Osteocyte (in vitro differentiated cells): ENCODE measurements around the gene NID2. TPM values are rescaled to one million over a fixed set of nuclear protein-coding genes. Genes with fewer than 3 reads are reported as not detected.

Experiments
- DNase-seq: peaks from one replicate; pipeline ENCODE4 v3.0.0; 2021; ENCODE audit warnings: mixed read lengths; ENCODE audit not compliant: unreplicated experiment; ENCODE audit errors: extremely low spot score
- H3K27ac Mint-ChIP-seq: one replicate; pipeline ENCODE4 v1.8.0; 2021; ENCODE audit warnings: mild to moderate bottlenecking, mixed read lengths; ENCODE audit not compliant: unreplicated experiment
- H3K27me3 Mint-ChIP-seq: one replicate; pipeline ENCODE4 v1.8.0; 2021; ENCODE audit warnings: mixed read lengths; ENCODE audit not compliant: unreplicated experiment
- H3K36me3 Mint-ChIP-seq: one replicate; pipeline ENCODE4 v1.8.0; 2021; ENCODE audit warnings: mixed read lengths; ENCODE audit not compliant: unreplicated experiment
- H3K4me1 Mint-ChIP-seq: one replicate; pipeline ENCODE4 v1.8.0; 2021; ENCODE audit warnings: mixed read lengths; ENCODE audit not compliant: unreplicated experiment
- H3K4me3 Mint-ChIP-seq: one replicate; pipeline ENCODE4 v1.8.0; 2021; ENCODE audit warnings: mild to moderate bottlenecking, moderate library complexity, mixed read lengths; ENCODE audit not compliant: unreplicated experiment
- H3K9me3 Mint-ChIP-seq: one replicate; pipeline ENCODE4 v1.8.0; 2021; ENCODE audit warnings: mixed read lengths; ENCODE audit not compliant: unreplicated experiment
- total RNA-seq: library from RNA; stranded (reverse); gene quantifications from 2 replicates; pipeline ENCODE4 v1.2.1, GENCODE V29; 2021
- TF ChIP-seq, protein P1 (sequence below): fragments of 200-600 bp; sonication (generic); IDR thresholded peaks from 2 replicates; pipeline ENCODE4 v1.5.0; 2021; ENCODE audit warnings: antibody characterized with exemption, mild to moderate bottlenecking, moderate library complexity

NID2 gene
- total RNA-seq, 1 donor from 2014 or later = 58.5 TPM

DNA sequence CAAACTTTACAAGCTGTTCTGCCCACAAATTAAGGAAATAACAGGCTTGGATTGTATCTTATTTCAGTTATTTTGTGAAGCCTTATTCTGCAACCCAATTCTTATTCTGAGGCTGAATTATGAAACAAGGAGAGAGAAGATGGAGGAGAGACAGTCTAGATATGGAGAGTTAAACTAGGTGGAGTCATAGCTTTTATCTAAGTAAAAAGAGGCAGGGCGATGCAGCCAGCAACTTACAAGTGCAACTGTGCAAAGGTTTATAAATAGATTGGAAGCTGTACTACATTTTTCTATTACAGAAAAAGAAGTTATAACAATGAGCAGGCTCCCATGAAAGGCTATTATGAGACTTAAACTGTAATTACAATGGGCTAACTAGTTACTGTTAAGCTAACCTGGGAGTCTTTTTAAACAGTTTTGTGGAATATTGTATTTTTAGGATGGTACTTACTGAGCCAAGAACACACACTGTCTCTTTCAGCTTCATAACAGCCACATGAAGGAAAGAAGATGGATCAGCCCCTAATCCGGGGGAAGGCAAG is 22.4 kb downstream of the NID2 start:
- no peak overlapping the region for H3K27ac Mint-ChIP-seq
- H3K9me3 Mint-ChIP-seq = no peaks in the 10 kb centered on the region
- TF ChIP-seq, protein P1, sequence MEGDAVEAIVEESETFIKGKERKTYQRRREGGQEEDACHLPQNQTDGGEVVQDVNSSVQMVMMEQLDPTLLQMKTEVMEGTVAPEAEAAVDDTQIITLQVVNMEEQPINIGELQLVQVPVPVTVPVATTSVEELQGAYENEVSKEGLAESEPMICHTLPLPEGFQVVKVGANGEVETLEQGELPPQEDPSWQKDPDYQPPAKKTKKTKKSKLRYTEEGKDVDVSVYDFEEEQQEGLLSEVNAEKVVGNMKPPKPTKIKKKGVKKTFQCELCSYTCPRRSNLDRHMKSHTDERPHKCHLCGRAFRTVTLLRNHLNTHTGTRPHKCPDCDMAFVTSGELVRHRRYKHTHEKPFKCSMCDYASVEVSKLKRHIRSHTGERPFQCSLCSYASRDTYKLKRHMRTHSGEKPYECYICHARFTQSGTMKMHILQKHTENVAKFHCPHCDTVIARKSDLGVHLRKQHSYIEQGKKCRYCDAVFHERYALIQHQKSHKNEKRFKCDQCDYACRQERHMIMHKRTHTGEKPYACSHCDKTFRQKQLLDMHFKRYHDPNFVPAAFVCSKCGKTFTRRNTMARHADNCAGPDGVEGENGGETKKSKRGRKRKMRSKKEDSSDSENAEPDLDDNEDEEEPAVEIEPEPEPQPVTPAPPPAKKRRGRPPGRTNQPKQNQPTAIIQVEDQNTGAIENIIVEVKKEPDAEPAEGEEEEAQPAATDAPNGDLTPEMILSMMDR = no peak
- H3K36me3 Mint-ChIP-seq = peaks cover 7% of the 10 kb centered on the region
- H3K4me3 Mint-ChIP-seq = no peak overlapping the region
- peaks cover 63% of the 10 kb centered on the region for H3K4me1 Mint-ChIP-seq
- H3K27me3 Mint-ChIP-seq = no peaks in the 10 kb centered on the region
- no peak for DNase-seq

DNA sequence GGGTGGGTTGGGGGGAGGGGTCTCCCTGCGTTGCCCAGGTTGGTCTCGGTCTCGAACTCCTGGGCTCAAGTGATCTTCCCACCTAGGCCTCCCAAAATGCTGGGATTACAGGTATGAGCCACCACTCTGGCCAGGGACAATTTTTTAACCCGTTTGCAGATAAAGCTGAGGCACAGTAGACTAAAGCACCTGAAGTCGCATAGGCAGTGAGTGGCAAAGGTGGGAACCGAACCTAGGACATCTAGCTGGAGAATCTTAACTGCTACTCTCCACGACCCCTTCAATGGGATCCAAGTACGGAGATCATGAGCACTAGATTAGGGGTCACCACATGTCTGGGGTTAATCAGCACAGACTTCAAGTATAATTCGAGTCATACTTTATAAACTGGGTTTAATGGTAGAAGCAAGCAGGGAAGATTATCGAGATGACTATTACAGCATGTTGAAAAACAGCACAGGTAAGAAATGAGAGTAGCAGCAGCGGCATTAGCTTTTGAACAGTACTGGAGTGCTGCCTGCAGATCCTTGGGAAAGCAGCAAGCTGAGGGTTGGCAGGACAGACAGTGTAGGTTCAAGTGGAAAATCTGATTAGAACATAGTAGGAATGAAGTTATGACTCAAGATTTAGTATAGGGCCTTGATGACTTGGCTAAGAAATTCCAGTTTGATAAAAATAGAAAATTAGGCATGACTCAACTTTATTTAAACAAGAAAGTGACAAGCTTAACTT is 23.9 kb downstream of the NID2 start:
- Mint-ChIP-seq H3K9me3 (no peaks in the 10 kb centered on the region), H3K4me3 (no peak overlapping the region), H3K27me3 (no peaks in the 10 kb centered on the region), H3K36me3 (peaks cover 19% of the 10 kb centered on the region), H3K4me1 (peaks cover 49% of the 10 kb centered on the region), H3K27ac (peak overlapping the region; percentile 78)
- DNase-seq = no peak
- TF ChIP-seq, protein P1 = no peak

DNA sequence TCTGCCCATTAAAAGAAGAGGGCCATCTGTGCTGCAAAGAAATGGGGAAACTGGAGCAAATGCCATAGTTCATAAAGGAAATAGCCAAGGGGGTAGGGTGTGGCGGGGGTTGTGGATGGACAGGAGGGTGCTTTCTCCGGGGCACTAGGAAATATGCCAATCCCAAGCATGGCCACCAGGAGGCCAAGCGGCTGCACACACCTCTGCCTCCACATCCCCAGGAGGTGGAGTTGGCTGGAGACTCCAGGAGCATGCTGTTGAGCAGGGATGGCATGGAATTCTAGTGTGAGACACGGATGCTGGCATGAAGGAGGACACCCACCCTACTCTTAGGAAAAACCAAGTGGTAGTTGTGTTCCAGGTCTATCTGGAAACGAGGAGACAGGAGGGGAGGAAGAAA is 25.2 kb downstream of the NID2 start:
- TF ChIP-seq, protein P1 = peak; percentile 58
- Mint-ChIP-seq H3K4me1 (peaks cover 39% of the 10 kb centered on the region), H3K4me3 (no peak overlapping the region), H3K27ac (peak overlapping the region; percentile 48), H3K27me3 (no peaks in the 10 kb centered on the region), H3K36me3 (peaks cover 27% of the 10 kb centered on the region), H3K9me3 (no peaks in the 10 kb centered on the region)
- no peak for DNase-seq

DNA sequence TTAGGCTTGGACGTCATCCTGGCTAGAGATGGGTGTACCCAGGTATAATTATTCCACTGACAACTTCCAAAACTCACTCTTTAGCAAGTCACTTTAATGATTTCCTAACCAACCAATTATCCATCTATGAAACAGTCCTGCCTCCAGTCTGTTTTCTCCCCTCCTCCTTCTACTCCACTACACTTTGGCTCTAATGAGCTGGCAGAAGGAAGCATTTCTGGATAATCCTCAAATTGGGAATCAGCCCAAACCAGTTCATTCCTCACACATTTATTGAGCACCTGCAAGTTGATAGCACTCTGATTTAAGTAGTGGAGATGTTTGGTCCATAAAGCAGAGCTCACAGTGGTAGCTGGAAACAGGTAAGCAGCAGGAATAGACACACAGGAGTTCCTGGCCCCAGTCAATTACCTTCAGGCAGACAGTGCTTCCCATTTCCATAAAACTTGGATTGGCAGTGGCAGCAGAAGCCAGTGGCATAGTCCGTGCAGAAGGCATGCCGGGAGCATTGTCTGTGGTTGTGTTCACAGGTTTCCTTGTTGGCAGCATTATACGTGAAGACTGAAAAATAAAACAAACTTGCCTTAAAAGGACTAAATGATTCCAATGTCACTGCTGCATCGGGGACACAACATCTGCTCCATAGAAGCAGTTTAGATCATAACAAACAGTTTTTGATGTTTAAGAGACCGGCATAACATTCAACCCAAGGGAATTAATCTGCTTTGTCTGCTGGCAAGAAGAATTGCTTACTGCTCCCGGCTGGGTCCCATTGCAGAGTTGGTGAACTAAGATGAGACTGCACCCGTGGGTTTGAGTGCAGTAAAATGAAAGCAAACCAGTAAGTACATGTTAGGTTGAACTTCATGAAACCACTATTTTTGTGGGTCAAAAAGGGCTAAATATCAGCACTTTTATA is 26.2 kb downstream of the NID2 start:
- Mint-ChIP-seq H3K4me3 (no peak overlapping the region), H3K27me3 (no peaks in the 10 kb centered on the region), H3K4me1 (peaks cover 32% of the 10 kb centered on the region), H3K27ac (no peak overlapping the region), H3K36me3 (peaks cover 33% of the 10 kb centered on the region), H3K9me3 (no peaks in the 10 kb centered on the region)
- DNase-seq = no peak
- TF ChIP-seq, protein P1 = no peak

DNA sequence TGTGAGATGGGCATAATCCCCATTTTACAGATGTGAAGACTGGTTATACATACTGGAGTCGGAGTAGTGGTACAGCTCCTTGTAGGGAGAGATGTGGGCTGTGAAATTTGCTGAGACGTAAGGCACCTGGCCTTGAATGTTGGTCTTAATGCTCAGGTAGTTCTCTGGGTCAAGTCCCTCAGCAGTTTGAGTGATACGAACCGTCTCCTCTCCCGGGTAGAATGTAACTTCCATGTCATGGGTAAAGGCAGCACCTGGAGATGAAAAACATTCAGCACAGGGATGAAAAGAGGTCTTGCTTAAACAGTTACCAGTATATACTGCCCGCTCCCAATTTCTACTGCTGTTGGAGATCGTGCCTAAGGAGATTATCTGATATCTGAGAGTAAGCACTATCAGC is 28.3 kb downstream of the NID2 start:
- no peak overlapping the region for H3K4me3 Mint-ChIP-seq
- no peaks in the 10 kb centered on the region for H3K9me3 Mint-ChIP-seq
- H3K4me1 Mint-ChIP-seq = peaks cover 20% of the 10 kb centered on the region
- DNase-seq = no peak
- TF ChIP-seq, protein P1 = no peak
- peaks cover 48% of the 10 kb centered on the region for H3K36me3 Mint-ChIP-seq
- H3K27me3 Mint-ChIP-seq = no peaks in the 10 kb centered on the region
- H3K27ac Mint-ChIP-seq = no peak overlapping the region
